OCI-M2 (cell line): ENCODE measurements around the gene ALDH1L1.

Source experiments
- DNase-seq: peaks from one replicate; lab custom pipeline; 2025; ENCODE audit not compliant: unreplicated experiment; lab: John Stamatoyannopoulos, UW

The ALDH1L1 gene

DNA sequence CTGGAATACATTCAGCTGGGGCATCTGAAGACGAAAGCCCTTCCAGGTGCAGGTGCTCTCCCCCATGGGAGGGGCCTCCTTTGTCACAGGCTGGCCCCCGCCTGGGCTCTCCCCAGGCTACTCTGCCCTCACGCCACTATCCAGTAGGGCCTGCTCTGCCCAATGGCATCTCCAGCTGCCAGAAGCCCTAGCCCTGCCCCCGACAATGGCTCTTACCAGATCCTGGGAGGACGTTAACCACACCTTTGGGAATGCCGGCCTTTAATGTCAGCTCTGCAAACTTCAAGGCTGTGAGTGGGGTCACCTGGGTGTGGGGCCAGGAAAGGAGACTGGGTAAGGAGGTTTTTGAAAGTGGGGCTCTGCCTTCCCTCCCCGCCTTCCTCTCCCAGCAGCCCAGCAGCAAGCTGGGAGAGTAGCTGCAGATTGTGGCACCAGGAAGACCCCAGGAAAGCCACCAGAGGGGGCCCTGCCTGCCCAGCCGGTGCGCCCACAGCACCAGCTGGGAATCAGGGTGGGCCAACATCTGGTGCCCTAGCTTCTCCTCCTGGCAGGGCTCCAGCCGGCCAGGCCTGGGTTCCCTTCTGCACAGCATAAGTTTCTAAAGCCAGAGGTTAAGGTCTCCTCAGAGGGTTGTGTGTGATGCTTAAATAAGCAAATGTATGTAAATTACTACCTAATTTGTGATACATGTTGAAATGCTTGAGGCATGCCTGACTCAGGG is 56.1 kb downstream of the ALDH1L1 start:
- no peak for DNase-seq

DNA sequence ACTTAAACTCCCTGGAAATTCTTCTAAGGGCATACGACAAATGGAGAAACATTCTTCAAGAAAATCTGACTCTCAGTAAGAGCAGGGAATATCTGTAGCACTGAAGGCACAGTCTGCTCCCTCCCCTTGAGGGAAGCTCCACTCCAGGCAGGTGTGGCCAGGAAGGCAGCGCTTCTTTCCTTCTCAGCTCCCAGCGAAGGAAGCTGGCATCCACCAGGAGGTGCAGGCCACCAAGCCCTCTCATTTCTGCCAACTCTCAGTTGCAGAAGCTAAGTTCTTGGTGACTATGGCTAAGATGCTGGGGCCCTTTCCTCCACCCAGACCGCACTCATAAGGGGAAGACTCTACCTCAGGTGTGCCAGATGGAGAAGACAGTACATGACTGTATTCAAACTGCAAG is 58.8 kb downstream of the ALDH1L1 start:
- no peak for DNase-seq

DNA sequence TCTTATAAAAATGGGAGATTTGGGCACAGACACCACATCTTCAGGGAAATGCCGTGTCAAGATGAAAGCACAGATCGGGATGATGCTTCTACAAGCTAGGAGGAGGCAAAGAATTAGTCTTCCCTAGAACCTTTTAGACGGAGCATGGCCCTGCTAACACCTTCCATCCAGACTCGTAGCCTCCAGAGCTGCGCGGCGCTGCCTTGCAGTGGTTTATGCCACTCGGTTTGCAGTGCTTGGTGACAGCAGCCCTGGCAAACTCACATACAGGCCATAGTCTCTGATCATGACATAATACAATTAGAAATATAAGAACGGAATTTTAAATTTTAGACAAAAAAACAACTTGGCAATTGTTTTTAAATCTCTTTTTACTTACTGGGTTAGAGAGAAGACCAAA is 59.3 kb downstream of the ALDH1L1 start:
- DNase-seq = no peak

DNA sequence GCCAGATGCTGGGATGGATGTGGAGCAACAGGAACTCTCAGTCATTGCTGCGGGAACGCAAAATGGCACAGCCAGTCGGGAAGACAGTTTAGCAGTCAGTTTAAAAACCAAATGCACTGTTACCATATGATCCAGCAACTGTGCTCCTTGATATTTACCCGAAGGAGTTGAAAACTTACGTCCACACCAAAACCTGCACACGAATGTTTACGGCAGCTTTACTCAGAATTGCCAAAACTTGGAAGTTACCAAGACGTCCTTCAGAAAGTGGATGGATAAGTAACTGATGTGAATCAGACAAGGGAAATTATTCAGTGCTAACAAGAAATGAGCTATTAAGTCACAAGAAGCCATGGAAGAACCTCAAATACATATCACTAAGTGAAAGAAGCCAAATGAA is 60.4 kb downstream of the ALDH1L1 start:
- no peak for DNase-seq

DNA sequence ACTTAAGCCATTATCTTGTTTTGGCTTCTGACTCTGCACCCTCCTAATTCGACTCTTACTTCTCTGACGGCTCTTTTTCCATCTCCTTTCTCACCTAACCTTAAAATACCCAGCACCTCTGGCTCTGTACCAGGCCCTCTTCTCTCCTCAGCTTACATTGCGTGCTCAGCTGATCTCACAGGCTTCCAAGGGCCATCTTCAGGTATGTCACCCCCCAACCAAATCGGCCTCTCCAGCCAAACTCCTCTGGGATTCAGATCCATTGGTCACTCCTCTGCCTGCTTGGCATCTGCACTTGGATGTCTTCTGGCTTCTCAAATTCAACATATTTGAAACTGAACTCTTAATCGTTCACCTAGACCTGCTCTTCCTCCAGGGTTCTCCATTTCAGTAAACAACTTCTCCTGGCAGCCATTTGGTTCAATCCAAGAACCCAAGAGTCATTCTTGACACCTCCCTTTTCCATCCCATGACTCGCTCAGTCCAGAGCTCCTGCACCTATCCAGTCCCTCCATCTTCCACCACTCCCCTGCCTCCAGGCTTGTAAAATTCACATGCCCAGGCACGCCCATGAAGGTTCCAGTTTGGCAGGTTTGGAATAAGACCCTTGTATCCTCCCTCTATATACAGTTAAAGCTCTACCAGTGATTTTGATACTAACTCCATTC is 61.2 kb downstream of the ALDH1L1 start:
- DNase-seq = no peak

DNA sequence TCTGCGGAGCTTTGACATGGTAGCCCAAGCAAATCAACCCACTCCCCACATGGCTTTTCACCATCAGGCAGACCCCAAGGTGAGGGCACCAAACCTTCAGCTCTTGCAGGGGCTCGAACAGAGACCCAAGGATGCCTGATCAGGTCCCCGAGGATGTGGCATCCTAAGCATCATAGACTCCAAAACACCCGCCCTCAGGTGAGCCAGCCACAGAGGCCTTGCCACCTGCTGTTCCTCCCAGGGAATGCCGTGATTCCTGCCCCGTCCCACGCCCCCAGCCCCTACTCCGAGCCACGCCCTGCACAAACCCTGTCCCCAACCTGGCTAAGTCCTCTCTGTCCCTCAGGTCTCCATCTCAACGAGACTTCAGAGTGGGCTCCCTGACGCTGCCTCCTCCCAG is 61.8 kb downstream of the ALDH1L1 start:
- no peak for DNase-seq

DNA sequence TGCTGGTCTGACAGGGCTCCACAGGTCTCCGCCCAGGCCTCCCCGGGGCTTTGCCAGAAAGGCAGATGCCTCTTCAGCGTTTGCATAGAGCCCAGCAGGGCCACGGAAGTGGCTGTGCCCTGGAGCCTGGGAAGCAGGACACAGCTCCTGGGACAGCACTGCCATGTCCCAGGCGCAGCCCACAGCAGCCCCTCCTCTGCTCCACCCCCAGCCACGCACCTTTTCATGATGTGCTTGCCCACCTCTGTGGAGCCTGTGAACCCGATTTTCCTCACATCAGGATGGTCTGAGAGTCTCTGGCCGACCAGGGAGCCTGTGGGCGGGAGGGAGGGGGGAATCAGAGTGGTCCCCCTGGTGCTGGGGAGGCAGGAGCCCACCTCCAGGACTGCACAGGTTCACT is 62.6 kb downstream of the ALDH1L1 start:
- DNase-seq = no peak

DNA sequence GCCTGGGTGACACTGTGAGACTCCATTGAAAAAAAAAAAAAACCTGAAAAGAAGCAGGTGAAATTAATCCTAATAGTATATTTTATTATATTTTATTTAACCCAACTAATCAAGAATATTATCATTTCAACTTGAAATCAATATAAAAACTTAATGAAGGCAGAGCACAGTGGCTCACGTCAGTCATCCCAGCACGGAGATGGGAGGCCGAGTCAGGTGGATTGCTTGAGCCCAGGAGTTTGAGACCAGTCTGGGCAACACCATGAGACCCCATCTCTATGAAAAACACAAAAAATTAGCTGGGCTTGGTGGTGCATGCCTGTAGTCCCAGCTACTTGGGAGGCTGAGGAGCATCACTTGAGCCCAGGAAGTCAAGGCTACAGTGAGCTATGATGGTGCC is 63.2 kb downstream of the ALDH1L1 start:
- DNase-seq = no peak

DNA sequence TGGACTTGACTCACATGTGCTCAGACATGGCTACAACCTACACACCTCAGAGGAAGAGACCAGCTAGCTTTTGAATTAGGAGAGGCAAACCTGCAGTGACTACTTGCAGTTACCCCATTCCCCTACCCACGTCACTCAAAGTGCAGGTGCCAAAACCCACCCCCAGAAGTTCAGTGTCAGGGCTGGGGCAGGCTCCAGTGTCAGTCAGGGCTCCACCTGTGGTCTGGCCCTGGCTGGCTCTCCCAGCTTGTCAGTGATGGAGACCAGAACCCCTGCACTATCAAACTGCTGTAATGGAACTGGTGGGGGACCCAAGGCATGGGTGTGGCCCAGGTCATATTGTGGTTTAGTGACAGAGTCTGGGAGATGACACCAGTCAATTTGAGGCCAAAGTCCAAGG is 63.9 kb downstream of the ALDH1L1 start:
- no peak for DNase-seq

DNA sequence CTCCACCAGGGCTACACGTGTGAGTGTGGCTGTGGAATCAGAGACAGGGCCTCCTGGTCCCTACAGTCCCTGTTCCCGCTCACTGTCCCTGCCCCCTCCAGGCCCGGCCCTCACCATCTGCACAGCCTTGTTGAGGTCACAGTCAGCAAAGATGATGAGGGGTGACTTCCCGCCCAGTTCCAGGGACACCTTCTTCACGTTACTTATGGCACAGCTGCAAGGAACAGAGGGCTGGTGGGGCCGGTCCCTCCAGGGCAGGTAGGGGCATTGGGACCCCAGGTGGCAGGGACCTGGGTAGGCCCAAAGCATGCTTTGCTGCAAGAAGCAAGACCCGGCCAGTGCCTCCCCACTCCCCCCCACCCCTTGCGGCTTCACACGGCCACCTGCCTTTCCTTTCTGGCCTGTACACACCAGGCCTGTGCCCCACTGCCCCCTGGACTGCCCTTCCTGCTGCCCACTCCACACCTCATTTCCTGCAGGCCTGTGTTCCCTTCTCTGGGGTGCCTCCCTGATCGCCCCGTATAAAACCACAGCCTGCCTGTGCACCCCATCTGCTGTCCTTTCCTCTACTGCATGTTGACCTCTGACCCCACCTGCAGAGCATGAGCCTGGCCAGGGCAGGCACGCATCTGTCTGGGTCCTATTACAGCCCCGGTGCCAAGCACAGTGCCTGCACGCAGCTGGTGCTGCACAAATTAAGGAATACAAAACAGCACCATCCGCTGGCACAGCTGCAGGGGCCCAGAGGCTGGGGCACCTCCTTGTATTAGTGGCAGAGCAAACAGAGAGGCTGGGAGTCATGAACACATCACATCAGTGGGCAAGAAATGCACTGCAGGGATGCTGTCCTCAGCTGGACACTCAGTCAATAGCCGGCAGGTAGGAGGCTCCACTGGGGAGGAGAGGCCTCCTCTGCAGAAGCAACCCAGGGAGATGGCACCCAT is 65.7 kb downstream of the ALDH1L1 start:
- DNase-seq = no peak

DNA sequence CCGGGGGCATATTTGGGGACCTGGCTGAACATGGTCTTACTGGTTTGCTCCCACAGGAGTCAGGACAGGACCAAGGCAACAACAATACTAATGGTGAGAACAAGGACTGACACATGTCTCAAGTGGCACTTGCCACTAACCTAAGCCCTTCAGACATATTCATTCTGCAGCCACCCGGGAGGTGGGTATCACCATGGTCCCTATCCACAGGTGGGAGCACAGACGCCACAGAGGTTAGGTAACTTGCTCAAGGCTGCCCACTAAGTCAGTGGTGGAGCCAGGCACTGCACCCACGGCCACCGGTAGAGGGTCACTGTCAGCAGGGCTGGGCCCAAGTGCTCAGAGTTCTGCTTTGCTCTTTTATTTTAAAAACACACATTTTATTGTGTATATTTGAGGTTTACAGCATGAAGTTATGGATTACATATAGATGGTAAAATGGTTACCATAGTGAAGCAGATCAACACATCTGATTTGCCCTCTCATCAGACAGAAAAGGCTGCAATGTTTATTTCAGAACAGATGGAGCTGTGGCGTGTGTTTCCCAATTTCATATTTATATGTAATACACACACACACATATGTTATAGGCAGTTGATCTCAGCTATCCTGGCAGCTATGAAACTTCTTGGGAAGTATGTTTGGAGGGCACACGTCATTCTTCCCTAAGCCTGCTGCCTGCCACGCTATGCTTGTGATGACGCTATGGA is 66.5 kb downstream of the ALDH1L1 start:
- no peak for DNase-seq

DNA sequence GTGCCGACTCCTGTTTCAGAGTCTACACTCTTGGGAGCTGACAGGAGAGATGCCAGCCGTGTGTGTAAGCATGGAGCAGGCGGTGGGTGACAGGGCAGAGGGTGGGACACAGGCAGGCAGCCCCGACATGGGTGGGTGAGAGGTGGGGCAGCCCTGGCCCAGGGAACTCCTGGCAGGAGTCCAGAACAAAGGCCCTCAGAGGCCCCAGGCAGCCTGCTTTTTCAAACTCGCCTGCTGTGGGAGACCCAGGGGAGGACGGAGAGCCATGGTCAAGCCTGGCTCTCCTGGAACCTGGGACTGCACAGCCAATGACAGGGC is 67.2 kb downstream of the ALDH1L1 start:
- no peak for DNase-seq

DNA sequence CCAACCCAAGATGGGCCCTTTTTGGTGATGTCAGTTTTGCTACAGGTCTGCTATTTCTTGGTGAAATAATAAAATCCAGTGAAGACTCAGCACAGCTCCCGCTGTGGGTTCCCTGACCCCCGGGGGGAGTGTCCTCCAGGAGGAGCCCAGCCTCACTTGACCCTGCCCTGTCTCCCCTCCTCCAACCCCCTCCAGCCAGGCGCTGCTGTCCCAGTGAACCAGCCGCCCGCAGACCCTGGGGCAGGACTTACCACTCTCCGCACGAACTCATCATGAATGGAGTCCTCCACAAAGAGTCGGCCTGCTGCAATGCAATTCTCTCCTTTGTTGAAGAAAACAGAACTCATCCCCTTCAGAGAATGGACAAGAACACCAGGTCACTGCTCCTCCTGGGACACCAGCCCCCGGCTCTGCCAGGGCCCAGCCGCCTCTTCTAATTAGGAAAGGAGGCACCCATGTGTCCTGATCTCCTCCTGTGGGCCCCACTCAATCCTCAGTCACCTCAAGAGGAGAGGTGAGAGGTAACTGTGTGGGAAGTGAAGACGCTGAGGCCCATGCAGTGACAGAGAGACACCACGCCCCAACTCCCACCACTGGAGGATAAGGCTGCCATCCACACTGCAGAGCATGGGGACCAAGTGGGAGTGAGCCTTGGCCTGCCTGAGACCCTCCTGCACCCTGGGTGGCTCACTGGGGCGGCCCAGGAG is 67.7 kb downstream of the ALDH1L1 start:
- DNase-seq = no peak

DNA sequence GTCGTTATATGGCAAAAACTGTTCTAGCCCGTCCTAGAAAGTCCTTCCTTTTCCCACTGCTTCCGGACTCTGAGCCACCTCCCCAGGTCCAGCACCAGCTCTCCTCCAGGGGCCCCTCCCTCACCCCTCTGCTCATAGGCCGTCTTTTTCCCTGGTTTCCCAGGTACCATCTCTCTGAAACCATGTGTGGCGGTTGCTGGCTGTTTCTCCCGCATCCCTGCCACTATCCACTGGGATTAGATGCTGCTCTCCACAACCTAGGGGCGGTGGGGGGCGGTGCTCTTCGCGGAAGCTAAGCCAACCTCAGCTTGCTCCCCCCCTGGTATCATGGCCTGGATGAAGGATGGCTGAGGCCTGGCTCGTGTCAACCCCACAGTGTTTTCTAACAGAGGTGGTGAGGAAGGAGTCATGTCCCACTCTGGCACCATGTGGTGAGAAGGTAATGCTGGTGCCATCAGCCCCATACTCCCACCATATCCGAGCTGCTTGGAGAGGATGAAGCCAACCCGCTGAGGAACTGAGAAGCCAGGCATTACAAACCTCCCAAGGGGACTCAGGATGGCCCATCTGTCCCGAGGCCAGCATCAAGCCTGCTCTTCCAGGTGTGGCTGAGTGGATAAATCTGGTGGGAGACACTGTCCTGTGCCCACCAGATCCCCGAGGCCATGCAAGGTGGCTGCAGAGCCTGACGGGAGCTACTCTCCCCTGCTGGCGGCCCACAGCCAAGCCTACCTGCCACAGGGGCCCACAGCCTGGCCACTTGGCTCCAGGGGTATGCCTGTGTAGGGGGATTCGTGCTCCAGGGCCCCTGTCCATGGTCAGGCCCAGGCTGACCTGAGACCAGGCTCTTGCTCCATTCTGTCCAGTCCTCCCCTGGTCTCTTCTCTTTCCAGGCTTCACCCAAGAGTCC is 68.6 kb downstream of the ALDH1L1 start:
- no peak for DNase-seq

DNA sequence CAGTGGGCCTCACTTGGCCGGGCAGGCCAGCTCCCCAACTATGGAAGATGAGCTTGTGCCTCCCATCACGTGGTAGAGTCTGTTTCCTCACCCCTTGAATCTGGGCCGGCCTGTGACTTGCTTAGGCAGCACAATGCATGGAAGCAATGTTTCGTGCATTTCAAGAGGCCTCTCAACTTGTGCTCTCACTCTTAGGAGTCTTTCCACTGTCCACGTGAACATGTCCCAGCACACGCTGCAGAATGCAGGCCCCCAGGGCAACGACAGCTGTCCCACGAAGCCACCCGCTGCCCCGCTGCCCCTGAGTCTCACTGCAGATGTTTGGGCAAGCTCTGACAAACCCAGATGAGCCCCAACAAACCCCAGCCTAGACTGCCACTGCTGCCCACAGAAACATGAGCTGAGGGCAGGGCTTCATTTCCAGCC is 69.2 kb downstream of the ALDH1L1 start:
- DNase-seq = no peak

DNA sequence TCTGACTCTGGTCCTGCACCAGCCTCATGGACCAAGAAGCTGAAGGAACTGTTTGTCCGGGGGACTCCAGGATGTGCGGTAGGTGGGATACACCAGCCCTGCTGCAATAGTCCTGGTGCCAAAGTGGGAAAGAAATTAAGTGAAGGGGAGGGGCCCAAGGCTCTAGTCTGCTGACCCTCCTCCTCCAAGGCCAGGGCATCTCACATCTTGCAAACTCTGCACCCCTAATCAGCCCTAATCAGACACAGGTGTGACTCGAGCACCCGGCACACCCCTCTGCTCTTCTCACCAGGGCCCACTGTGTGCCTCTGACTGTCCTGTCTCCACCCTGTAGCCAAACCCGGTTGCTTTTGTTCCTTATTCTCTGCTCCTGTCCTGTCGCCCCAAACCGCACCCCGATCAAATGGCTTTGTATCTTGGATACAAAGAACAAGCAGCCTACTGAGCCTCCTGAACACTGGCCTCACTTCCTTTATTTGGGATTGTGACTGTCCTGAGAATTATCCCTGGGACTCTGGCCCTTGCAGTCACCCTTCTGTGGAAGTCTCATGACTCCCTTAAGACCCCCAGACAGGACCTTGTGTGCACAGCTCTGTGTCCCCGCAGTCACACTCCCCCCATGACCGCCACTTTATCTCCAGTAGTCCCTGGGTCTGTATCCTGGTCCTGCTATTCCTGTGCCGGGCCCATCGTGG is 69.8 kb downstream of the ALDH1L1 start:
- no peak for DNase-seq

DNA sequence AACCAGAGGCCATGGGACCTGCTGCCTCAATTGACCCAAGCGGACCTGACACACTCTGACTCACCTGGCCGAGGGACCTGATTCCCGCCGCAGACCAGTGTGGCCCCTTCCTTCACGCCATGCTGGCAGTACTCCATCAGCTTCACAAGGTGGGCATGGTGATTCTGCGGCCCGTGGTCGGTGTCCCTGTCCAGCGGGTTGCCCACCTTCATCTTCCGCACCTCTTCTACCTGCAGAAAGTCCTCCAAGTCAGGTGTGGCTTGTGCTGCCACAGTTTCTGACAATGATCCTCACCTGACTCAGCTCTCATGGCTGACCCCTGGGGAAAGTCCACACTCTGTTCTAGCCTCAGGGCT is 70.5 kb downstream of the ALDH1L1 start:
- no peak for DNase-seq

DNA sequence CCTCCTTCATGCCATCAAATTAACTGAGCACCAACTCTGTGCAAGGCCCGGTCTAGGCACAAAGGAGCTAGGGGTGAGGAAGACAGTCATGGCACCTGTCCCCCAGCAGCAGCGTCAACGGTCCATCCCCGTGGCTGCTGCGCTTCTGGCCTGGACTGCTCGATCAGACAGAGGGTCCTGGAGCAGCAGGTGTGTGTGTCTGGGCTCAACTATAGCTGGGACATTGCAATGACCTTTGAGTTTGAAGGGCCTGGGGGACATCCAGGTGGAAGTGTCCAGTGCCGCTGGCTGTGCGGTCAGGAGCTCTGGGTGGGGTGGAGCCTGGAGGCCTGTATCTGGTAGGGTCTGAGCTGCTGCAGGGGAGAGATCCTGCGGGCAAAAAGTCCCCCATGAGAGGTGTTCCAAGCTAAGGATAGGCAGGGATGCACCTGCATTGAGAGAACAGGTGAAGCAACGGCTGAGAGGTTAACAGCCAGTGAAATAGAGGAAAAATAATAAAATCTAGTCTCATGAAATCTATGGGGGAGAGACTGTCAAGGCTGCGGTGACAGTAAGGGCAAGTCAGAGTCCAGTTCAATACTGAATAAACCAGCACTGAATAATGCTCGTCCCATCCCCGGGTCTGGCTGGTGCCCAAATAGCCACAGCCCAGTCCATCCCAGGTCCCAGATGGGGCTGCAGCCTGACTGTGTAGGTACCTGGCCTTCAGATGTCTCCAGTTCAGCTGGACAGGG is 71.1 kb downstream of the ALDH1L1 start:
- no peak for DNase-seq

DNA sequence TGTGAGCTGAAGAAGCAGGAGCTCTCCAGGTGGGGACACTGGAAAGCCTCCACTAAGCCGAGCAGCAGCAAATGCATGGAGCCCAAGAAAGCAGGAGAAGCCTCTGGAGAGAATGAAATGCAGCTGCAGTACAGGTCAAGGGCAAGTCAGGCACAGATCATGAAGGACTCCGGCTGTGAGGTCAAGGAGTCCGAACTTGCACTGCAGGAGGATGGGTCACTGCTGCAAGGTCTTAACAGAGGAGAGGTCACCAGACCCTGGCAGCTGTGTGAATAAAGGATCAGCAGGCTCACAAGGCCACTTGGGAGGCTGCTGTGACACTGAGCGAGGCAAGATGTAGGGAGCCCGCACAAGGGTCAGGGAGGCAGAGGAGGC is 71.7 kb downstream of the ALDH1L1 start:
- DNase-seq = no peak
